ENCODE measurements around the gene RAB5IF.

DNA sequence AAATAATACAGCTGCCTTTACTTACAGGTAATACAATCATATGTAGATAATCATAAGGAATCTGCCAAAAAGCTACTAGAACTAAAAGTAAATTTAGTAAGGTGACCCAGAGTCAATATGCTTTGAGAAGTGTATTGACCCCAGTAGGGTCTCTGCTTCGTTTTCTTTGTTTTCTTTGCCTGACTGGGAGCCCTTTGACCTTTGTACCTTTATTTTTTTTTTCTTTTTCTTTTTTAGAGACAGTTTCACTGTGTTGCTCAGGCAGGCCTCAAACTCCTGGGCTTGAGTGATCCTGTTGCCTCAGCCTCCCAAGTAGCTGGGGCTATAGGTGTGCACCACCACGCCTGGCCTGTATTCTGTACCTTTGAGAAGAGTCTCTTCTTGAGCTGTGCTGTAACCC is 17.9 kb downstream of the RAB5IF start:
- no peak for TF ChIP-seq POLR2AphosphoS5 (IDR thresholded peaks at IDR 0.05; ENCODE audit: low read depth, low read length)
- no peak for TF ChIP-seq TAF1 (IDR thresholded peaks at IDR 0.05; ENCODE audit: borderline replicate concordance, insufficient read depth, low read length)
- no peak for TF ChIP-seq REST (IDR thresholded peaks at IDR 0.05; ENCODE audit: insufficient read depth in 1 of 2, low read depth in 2 of 2, low read length in 2 of 2)

All from PFSK-1 (cell line).